Activated T-cell treated with anti-CD3 and anti-CD28 coated beads for 1 hour (primary cell): ENCODE results near the gene IRX1.

Source experiments
- DNase-seq: peaks from one replicate; pipeline ENCODE4 v3.0.0-alpha.2; 2020; ENCODE audit warnings: low read depth

Gene IRX1

DNA sequence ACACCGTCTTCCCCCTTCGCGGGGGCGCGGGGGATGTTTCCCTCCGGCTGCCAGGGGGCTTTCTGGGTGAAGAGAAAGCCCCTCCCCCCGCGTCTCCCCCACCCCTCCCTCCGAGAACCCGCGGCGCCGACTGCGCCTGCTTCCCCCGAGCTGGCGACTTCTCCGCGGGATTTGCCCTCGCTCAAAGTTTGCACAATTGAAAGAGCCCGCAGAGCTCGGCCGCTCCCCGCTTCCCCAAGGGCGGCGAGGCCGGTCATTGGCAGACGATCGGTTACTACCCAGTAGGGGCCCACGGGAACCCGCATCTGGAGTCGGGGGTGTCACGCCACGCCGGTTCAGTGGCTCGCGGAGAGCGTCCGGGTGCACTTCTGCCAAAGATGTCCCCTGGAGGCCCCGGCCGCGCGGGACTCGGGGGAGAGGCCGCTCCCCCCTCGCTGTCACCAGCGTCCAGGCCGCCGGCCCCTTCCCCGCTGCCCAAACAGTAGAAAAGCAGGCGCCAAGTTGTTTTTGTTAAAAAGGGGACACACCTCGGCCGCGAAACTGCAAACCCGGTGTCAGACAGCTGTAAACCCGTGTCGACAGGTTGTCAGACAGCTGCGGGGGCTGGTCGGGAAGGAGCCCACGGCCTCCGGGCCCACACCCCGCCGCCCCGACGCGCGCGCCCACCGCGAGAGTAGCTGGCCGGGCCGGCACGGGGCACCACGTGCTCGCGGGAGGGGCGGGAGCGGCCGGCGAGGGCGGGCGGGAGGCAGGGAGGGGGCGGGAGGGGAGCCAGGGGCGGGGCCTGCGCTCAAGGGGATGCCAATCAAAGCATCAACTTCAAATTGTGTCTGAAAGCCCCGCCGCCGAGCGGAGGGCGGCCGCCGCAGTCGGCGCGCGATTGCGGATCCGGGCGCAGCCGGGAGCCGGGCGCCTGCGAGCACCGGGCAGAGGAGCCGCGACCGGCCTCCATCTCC lies at the start of gene IRX1:
Gene IRX1 (plus strand): TSS at position 827 of the 956 bp plus-strand sequence. CDS start 274 bp downstream, outside the sequence.
- DNase-seq = no peak

GRCh38 chr5:3546028-3546427 lies 49.6 kb upstream of the IRX1 start:
- DNase-seq = no peak

GRCh38 chr5:3564116-3564515 lies 31.5 kb upstream of the IRX1 start:
- no peak for DNase-seq

DNA sequence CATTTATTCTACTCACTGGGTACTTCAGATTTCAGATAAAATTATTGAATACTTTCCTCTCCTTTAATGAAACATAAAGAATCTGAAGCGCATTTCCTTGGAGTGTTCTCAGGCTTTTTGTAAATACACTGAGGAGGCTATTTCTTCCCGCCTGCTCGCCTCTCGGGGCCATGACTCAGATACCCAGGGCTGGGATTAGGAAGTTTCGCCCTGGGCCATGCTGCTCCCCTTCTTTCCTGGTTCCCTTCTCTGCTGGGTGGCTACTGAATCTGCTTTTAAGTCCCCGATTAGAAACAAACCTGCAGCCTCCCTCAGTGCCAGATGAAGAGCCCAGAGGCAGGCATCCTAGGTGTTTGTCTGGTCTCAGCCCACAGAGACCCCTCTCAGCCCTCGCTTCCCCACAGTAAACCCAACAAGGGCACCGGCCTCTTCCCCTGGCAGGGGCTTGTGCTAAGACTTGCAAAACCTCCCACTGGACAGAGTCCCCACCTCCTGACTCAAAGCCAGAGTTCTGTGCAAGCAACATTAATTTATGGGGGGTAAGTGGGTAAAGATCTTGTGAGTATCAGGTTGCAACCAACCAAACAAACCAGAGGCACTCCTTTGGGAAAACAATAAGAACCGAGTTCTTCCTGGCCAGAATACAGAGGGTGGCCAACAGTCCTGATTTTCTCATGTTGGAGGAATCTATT lies 30.7 kb upstream of the IRX1 start:
- DNase-seq = no peak

DNA sequence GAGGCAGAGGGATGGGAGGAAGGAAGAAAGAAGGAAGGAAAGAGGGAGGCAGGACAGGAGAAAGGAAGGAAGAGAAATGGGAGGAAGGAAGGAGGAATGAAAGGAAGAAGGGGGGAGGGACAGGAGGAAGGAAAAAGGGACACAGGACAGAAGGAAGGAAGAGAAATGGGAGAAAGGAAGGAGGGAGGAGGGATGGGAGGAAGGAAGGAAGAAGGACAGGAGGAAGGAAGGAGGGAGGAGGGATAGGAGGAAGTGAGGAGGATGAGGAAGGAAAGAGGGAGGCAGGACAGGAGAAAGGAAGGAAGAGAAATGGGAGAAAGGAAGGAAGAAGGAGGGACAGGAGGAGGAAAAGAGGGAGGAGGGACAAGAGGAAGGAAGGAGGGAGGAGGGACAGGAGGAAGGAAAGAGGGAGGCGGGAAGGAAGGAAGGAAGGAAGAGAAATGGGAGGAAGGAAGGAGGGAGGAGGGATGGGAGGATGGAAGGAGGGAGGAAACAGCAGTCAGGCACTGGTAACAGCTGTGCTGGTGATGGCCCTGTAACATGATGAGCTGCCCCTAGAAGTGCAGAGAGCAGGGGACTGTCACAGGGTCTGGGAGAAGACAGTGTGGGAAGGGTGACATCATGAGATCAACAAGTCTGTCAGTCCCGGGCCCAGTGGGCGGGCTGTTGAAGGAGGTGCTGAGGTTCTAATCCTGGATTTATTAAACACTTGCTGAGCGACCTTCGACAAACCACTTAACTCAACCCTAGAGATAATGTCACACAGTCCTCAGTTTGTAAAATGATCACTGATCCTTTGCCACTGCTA lies 10.7 kb upstream of the IRX1 start:
- DNase-seq = no peak

- no peak for DNase-seq
Measured at GRCh38 chr5:3590161-3590966, 5.3 kb upstream of the IRX1 start.

DNA sequence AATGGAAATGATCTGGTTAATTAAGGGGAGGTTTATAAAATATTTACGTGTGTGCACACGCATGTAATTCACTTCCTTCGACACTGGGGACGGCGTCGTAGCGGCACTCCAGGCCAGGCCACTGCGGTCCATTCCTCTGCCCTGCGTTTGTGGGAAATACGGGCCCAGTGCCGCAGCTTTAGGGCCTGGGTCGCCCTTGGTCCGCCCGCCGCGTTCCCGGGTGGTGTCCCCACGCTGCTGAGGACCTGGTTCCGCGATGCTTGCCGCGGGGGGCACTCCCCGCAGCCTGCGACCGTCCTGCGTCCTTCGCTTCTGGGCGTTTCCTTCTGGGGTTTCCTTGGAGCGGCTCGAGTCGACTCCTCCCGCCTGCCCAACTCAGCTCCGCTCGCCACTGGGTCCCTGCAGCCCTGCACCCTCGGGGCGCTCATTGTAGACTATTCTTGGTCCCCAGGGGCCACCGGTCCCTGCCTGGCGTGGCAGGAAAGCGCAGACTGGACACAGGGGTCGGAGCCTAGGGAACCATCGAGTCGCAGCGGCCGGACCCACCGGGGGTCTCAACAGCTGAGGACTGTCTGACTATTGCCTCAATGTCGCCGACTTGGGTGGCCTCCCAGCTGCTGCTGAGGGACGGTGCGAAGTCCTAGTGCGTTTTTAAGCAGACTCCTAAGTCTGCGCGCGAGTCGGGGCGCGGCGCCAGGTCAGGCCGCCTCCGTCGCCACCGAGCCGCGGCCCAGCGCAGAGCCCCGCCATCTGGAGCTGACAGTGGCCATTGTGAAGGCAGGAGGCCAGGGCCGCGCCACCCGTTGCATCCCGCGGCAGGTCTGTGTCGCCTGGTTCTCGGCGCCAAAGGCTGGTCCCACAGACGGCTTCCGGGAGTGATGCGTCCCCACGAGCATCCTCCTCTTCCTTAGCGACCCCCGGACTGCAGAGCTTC lies 4.4 kb upstream of the IRX1 start:
- DNase-seq = no peak

DNA sequence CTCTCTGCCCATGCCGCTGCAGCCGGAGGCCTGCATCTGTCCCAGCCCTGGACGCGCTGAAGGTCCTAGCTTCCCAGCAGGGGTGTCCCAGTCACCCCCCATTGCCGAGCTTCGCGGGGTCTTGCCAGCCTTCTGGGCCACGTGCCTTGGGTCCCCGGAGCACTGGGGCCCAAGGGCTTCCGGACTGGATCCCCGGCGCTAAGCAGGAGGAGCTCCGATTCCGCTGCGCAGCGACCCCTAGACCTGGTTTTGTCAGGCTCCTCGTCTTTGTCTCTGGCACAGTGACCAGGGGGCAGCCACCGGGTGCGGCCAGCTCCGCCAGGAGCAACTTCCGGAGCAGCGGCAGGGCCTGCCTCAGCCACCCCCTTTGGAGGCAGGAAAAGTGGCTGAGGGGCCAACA lies 3.3 kb upstream of the IRX1 start:
- no peak for DNase-seq

DNA sequence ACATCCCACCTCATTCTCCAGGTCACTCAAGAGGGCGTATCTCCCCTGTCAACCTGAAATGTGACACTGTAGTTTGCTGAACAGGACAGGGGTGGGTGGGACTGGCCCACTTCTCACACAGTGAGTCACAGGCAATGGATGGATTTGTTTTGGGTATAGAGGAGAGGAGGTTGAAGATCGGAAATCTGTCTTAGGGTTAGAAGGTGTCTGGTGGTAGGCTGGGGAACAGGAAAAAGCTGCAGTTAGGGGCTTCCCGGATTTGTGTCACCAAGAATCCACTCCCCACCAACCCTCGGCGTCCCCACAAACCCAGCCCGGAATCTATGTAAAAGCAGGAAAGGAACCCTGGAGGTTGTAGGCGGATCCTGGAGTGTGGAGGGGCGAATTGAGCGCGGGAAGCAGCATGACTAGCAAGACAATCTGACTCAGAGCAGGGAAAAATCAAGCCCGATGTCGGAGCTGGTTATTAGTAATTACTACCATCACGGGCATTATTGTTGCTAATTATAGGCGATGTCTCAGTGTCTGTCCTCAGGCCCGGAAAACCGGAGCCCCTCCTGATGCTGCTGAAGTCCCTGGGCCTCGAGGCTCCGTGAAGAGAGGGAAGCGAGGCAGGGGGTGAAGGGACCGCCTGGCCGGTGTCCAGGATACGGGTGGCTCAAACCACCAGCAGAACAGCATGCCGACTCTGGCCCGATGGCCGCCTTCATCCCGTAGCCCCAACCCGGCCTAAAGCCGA lies 1.7 kb upstream of the IRX1 start:
- no peak for DNase-seq

DNA sequence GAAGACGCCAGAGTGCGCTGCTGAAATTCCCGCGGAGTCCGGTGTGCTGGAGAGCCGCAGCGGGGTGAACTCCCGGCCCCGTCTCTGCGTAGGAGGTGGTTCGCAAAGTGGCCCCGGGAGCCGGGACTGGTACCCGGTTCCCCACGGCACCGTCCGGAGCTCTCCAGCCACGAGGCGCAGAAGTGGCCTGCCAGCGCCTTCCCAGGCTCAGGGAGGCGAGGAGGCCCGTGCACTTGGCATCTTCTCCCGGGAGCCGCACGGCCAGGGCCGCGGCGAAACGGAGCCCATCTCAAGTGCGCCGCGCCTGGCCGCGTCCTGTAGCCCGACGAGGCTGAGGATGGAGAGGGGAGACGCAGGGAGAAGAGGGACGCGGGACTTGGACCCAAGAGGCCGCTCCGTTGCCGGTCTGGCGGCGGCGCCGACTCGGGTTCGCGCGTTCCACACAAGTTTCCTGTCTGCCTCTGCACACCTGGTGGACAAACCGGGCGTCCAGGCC lies 1.1 kb upstream of the IRX1 start:
- DNase-seq = no peak

GRCh38 chr5:3596261-3596825 lies 711 bp downstream of the IRX1 start:
- DNase-seq = no peak

DNA sequence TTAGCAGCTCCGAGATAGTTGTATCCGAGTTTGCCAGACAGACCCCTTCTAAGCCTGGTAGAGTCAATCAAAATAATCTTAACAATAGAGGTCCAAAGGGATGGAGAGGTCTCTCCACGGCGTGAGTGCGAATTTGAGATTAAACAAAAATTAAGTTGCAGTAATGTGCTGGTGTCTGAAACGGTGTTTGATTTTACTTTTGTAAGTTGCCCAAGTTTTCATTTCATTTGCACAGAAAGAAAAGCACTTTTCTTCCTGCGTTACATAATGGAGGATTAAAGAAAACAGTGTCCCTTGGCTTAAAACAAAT lies 1.2 kb downstream of the IRX1 start:
- no peak for DNase-seq

- no peak for DNase-seq
Measured at GRCh38 chr5:3597167-3598007, 1.8 kb downstream of the IRX1 start.

DNA sequence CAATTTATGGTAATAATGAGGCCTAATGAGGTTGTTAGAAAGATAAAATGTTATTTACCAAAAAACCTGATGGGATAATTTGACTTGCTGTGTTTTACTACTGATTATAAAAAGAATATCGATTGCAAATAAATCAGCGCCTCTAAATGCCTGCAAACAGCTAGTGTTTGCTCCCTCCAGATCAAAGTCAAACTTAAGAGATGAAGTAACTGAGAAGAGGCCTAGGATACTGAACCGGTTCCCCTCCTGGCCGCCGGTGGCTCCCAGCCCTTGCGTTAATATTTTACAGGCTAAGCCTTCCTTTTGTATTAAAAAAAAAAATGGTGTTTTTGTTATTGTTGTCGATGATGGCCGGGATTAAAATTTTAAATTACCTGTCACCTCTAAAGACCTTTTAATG lies 2.6 kb downstream of the IRX1 start:
- DNase-seq = no peak

GRCh38 chr5:3598769-3599211 lies 3.2 kb downstream of the IRX1 start:
- DNase-seq = no peak

DNA sequence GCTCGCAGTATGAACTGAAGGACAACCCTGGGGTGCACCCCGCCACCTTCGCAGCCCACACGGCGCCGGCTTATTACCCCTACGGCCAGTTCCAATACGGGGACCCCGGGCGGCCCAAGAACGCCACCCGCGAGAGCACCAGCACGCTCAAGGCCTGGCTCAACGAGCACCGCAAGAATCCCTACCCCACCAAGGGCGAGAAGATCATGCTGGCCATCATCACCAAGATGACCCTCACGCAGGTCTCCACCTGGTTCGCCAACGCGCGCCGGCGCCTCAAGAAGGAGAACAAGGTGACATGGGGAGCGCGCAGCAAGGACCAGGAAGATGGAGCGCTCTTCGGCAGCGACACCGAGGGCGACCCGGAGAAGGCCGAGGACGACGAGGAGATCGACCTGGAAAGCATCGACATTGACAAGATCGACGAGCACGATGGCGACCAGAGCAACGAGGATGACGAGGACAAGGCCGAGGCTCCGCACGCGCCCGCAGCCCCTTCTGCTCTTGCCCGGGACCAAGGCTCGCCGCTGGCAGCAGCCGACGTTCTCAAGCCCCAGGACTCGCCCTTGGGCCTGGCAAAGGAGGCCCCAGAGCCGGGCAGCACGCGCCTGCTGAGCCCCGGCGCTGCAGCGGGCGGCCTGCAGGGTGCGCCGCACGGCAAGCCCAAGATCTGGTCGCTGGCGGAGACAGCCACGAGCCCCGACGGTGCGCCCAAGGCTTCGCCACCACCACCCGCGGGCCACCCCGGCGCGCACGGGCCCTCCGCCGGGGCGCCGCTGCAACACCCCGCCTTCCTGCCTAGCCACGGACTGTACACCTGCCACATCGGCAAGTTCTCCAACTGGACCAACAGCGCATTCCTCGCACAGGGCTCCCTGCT lies 3.8 kb downstream of the IRX1 start:
- DNase-seq = no peak
